Kidney (tissue), 14 donors: Measurements from ENCODE around the gene UQCC2. TPM values are rescaled to one million over a fixed set of nuclear protein-coding genes. Genes with fewer than 3 reads are reported as not detected.

Experiments
- DNase-seq, 5 donors: peaks; one replicate each; pipeline ENCODE4 v3.0.0-alpha.2; 2013 to 2020
- FAIRE-seq: peaks from 2 replicates; lab custom pipeline; 2012; peaks lifted over from hg19 to GRCh38; lab: Jason Lieb, UNC
- H3K27ac ChIP-seq, 2 donors: one replicate each; pipeline ENCODE4 v1.7.0; 2013; ENCODE audit warnings: low read depth in 2 of 2, low read length in 2 of 2, inconsistent platforms in 1 of 2
- H3K27me3 ChIP-seq: one replicate; pipeline ENCODE4 v1.7.1; 2013; ENCODE audit warnings: low read length, inconsistent platforms; ENCODE audit not compliant: control insufficient read depth, insufficient read depth
- H3K36me3 ChIP-seq, 3 donors: one replicate each; pipeline versions ENCODE4 v1.7.0 to v1.7.1; 2013; ENCODE audit warnings: low read length in 3 of 3, control low read depth in 1 of 3, inconsistent platforms in 1 of 3; ENCODE audit not compliant: insufficient read depth in 3 of 3, control insufficient read depth in 2 of 3
- H3K4me1 ChIP-seq, 3 donors: one replicate each; pipeline versions ENCODE4 v1.7.0 to v1.7.1; 2013; ENCODE audit warnings: low read length in 3 of 3, inconsistent platforms in 1 of 3, low read depth in 1 of 3; ENCODE audit not compliant: control insufficient read depth in 2 of 3, insufficient read depth in 2 of 3
- H3K4me3 ChIP-seq, 3 donors: one replicate each; pipeline versions ENCODE4 v1.7.0 to v1.8.1; 2013; ENCODE audit warnings: low read length in 3 of 3, control low read depth in 1 of 3, inconsistent platforms in 1 of 3
- H3K9ac ChIP-seq, 3 donors: one replicate each; pipeline versions ENCODE4 v1.7.0 to v1.7.1; 2013; ENCODE audit warnings: low read length in 3 of 3, control low read depth in 1 of 3, inconsistent platforms in 1 of 3
- H3K9me3 ChIP-seq, 3 donors: one replicate each; pipeline versions ENCODE4 v1.7.0 to v1.7.1; 2013; ENCODE audit warnings: low read length in 3 of 3, control low read depth in 1 of 3, inconsistent platforms in 1 of 3; ENCODE audit not compliant: control insufficient read depth in 2 of 3, insufficient read depth in 1 of 3
- CTCF ChIP-seq: IDR thresholded peaks from 3 replicates; pipeline ENCODE4 v1.5.1; 2012; ENCODE audit warnings: mild to moderate bottlenecking, moderate library complexity, borderline replicate concordance; ENCODE audit not compliant: insufficient read depth; ENCODE audit errors: extremely low read depth
- intact Hi-C: fragments of 100-400 bp; cut with DNase I; formaldehyde crosslinking; loops from one replicate; pipeline ENCODE4 v1.11.1; 2022
- polyA plus RNA-seq: library from polyadenylated mRNA; stranded (reverse); fragments of 350-450 nt; fragmentation: Illumina TruSeq; extraction: RNeasy Lipid Tissue Mini Kit (QIAGEN cat#74804); gene quantifications from one replicate; pipeline ENCODE4 v1.2.3, GENCODE V29; 2014; ENCODE audit warnings: low read depth, low replicate concordance; ENCODE audit not compliant: insufficient read depth
- total RNA-seq: library from RNA; stranded (reverse); fragmentation: NEBNext Ultra II Directional; extraction: Animal tissue kit (Norgen Biotek cat#: 25700); gene quantifications from one replicate; pipeline ENCODE4 v1.2.1, GENCODE V29; 2021
- donor health status: control.
- donor health status: control.
- donor health status: control.
- donor health status: control.
- donor health status: control.
- donor health status: DM: yes; HTN: yes; CAD: no.
- donor health status: Normal renal cell carcinoma (clear cell type).

Gene UQCC2
- total and polyA plus RNA-seq, 2 donors from 2014 or later: 39.6 to 189 TPM

- DNase-seq (no peak), FAIRE-seq (no peak)
- intact Hi-C loops: no loop called here
- Histone ChIP-seq H3K36me3 (no peaks in the 10 kb centered on the region), H3K27me3 (no peaks in the 10 kb centered on the region), H3K27ac (no peak overlapping the region), H3K9ac (no peak overlapping the region), H3K4me3 (no peak overlapping the region), H3K9me3 (no peaks in the 10 kb centered on the region), H3K4me1 (no peaks in the 10 kb centered on the region)
- TF ChIP-seq CTCF: no peak
These were observed 41.1 kb upstream of the UQCC2 start for GRCh38 chr6:33752646-33753015.

- no peak for FAIRE-seq
- Histone ChIP-seq H3K4me1 (peaks cover 0 to 4% (median 0%) of the 10 kb centered on the region in 3 donors), H3K9ac (no peak overlapping the region)
These were observed 40.5 kb upstream of the UQCC2 start for GRCh38 chr6:33751771-33752645.

GRCh38 chr6:33750244-33750991 is 38.9 kb upstream of the UQCC2 start:
- Histone ChIP-seq H3K4me1 (peaks cover 0 to 12% (median 2%) of the 10 kb centered on the region in 3 donors), H3K27ac (no peak overlapping the region), H3K4me3 (no peak overlapping the region), H3K27me3 (no peaks in the 10 kb centered on the region), H3K9me3 (no peaks in the 10 kb centered on the region), H3K9ac (no peak overlapping the region), H3K36me3 (no peaks in the 10 kb centered on the region)
- intact Hi-C loops: no loop called here
- DNase-seq (peak in 1 of 5 donors; percentile 81), FAIRE-seq (no peak)
- TF ChIP-seq CTCF: no peak

More at GRCh38 chr6:33751771-33752645, 40.5 kb upstream of the UQCC2 start:
- Histone ChIP-seq H3K36me3 (no peaks in the 10 kb centered on the region), H3K4me3 (no peak overlapping the region), H3K9me3 (no peaks in the 10 kb centered on the region), H3K27ac (no peak overlapping the region), H3K27me3 (no peaks in the 10 kb centered on the region)
- no peak for TF ChIP-seq CTCF
- intact Hi-C loops: no loop called here
- peak in 2 of 5 donors; percentile 51 to 62 for DNase-seq
